ENCODE measurements around the gene NUP188. TPM values are rescaled to one million over a fixed set of nuclear protein-coding genes. Genes with fewer than 3 reads are reported as not detected.
A peak's percentile ranks its signal among the peaks of the same experiment; 100 is the strongest.

NUP188 gene
- total and polyA plus RNA-seq, 12 donors: 12.7 to 27.3 (median 19.9) TPM

DNA sequence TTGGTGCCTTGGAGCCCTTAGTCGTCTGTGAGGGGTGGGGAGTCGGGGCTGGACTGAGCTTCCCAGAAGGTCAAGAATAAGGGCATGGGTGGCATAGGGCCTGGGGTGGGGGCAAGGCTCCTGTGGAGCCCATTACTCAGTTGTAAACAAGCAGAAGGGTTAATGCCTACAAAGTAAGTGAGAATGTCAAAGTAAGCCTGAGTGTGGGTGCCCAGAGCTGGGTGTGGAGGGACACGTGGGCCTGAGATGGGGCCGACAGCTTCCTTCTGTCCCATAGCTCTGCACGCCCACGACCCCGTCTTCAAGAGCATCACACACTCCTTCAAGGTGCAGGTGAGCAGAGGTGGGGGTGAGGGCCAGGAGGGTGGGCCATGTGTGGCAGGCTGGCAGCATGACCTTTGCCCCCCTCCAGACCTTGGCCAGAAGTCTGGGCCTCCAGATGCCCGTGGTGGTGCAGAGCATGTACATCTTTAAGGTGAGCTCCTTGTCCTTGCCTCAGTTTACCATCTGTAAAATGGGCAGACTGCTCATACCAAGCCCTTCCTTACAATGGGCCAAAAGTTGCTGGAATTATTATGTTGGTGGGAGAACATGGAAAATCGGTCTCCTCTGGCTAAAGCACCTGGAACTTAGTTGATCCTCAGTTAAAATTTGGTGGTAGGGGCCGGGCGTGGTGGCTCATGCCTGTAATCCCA, 11.2 kb upstream of the NUP188 start:
- DNase-seq: no peak
- Histone ChIP-seq H3K27ac (no peak overlapping the region), H3K4me3 (no peak overlapping the region), H3K27me3 (no peaks in the 10 kb centered on the region), H3K36me3 (peaks cover 0 to 41% (median 0%) of the 10 kb centered on the region in 9 donors), H3K4me1 (peaks cover 3 to 15% (median 12%) of the 10 kb centered on the region in 9 donors), H3K9me3 (no peaks in the 10 kb centered on the region)
- ATAC-seq: no peak
- WGBS, 2 donors: 92 to 93% methylated on average over 11 of the region's 11 CpGs
- TF ChIP-seq, protein P1, sequence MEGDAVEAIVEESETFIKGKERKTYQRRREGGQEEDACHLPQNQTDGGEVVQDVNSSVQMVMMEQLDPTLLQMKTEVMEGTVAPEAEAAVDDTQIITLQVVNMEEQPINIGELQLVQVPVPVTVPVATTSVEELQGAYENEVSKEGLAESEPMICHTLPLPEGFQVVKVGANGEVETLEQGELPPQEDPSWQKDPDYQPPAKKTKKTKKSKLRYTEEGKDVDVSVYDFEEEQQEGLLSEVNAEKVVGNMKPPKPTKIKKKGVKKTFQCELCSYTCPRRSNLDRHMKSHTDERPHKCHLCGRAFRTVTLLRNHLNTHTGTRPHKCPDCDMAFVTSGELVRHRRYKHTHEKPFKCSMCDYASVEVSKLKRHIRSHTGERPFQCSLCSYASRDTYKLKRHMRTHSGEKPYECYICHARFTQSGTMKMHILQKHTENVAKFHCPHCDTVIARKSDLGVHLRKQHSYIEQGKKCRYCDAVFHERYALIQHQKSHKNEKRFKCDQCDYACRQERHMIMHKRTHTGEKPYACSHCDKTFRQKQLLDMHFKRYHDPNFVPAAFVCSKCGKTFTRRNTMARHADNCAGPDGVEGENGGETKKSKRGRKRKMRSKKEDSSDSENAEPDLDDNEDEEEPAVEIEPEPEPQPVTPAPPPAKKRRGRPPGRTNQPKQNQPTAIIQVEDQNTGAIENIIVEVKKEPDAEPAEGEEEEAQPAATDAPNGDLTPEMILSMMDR (IDR thresholded peaks at IDR 0.05): no peak
- intact Hi-C loops (cut with DNase I): no loop called here

DNA sequence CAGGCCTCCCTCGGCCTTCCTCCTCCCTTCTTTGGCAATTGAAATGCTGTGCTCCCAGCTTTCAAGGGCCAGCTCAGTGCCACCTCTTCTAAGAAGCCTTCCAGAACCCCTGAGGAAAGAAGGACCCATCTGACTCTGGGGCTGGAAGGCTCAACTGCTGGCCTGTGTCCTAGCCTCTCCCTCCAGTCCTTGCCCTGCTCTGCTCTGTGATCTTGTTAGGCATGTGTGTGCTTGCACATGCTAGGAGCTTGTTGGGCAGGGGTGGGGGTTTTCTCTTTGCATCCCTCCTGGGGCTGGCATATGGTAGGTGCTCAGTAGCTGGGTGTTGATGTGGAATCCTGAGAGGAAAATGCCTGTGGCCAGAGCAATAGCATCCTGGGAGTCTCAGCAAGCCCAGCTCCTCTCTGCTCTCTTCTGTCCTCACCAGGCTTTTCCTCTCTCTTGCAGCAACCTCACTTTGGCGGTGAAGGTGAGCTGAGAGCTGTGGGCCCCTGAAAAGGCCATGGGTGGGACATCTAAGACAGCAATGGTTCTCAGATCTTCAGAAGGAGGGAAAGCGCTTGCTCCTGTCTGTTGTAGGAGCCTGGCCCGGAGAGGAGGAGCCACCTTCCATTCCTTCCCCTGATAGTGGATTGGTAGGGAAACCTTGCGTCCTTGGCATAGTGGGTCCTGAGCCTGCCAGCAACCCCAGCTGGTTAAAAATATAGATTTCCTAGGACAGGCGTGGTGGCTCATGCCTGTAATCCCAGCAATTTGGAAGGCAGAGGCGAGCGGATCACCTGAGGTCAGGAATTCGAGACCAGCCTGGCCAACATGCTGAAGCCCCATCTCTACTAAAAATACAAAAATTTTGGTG, 10.0 kb upstream of the NUP188 start:
- DNase-seq (no peak), ATAC-seq (no peak)
- TF ChIP-seq, protein P1 (IDR thresholded peaks at IDR 0.05): no peak
- no peak overlapping the region for H3K4me3 ChIP-seq
- no peaks in the 10 kb centered on the region for H3K27me3 ChIP-seq
- WGBS, 2 donors: 93 to 96% methylated on average over 9 of the region's 9 CpGs
- H3K4me1 ChIP-seq: peaks cover 3 to 27% (median 24%) of the 10 kb centered on the region in 9 donors
- intact Hi-C loops (cut with DNase I): no loop called here
- no peak overlapping the region for H3K27ac ChIP-seq
- H3K9me3 ChIP-seq: no peaks in the 10 kb centered on the region
- peaks cover 0 to 50% (median 0%) of the 10 kb centered on the region in 9 donors for H3K36me3 ChIP-seq

DNA sequence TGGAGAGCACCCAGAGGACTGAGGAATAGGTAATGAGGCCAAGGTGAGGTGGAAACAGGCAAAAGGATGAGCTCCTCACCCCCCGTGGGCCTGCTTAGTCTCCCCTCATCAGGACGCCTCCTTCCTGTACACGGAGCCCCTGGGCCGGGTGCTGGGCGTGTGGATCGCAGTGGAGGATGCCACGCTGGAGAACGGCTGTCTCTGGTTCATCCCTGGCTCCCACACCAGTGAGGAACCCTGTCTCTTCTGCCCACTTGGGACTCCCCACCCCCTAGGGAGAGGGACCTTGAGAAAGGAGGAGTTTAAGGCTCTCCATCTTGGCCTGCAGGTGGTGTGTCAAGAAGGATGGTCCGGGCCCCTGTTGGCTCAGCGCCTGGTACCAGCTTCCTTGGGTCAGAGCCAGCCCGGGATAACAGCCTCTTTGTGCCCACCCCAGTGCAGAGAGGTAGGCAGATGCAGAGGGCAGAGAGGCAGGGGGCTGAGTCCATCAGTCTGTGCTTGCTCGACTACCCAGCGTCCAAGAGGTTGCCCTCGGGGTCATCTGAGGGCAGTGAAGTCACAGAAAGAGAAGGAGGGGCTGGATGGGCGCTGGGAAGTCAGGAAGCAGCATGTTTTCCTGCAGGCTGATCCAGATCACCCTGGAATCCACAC, 7.1 kb upstream of the NUP188 start:
- TF ChIP-seq, protein P1 (IDR thresholded peaks at IDR 0.05): no peak
- Histone ChIP-seq H3K36me3 (peaks cover 0 to 53% (median 4%) of the 10 kb centered on the region in 9 donors), H3K9me3 (no peaks in the 10 kb centered on the region), H3K4me3 (no peak overlapping the region), H3K4me1 (peaks cover 3 to 49% (median 39%) of the 10 kb centered on the region in 9 donors), H3K27ac (peak overlapping the region in 9 of 10 donors; percentile 13 to 86 (median 50)), H3K27me3 (no peaks in the 10 kb centered on the region)
- ATAC-seq (peak in 7 of 8 donors; percentile 38 to 68 (median 53)), DNase-seq (no peak)
- WGBS, 2 donors: 49 to 63% methylated on average over 15 of the region's 15 CpGs
- intact Hi-C loops (cut with DNase I): loop anchor here in 1 of 10 donors (10.0 kb wide), 1 partner anchor 256 kb away; the partner anchor contains the start of gene SET
